ENCODE measurements around the gene GRIN1. TPM values are rescaled to one million over a fixed set of nuclear protein-coding genes. Genes with fewer than 3 reads are reported as not detected.

Gene GRIN1
- polyA plus RNA-seq, 2 of the 4 experiments (the other 2 are of a cell fraction) = 0.13 to 0.45 TPM

DNA sequence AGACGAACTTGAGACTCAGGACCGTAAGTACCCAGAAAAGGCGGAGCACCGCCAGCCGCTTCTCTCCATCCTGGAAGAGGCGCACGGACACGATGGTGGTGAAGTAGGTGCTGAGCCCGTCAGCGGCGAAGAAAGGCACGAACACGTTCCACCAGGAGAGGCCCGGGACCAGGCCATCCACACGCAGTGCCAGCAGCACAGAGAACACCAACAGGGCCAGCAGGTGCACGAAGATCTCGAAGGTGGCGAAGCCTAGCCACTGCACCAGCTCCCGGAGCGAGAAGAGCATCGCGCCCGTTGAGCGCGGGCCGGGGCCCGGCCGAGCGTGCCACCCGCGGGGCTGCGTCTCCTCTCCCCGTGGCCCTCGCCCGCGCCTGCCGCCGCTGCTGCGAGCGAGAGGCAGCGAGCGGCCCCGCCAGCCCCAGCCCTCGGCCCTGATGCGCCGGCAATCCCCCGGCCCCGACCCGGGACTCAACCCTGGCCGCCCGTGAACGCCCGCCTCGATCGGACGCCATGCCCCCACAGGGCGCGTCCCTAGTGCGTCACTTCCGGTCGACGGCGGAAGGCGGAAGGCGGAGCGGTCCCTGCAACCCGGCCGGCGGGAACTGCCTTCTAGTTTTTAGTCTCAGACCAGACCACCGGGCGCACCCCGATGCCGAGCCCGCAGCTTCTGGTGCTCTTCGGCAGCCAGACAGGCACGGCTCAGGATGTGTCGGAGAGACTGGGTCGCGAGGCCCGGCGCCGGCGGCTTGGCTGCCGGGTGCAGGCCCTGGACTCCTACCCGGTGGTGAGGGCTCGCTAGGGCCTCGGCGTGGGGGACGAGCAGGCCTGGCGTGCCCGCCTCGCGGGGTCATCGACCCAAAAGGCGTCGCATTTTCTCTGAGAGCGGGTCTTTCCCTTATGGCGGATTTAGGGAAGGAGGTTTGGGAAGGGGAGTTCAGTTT, 66.4 kb downstream of the GRIN1 start, which contains the start of the genes NDOR1 and TMEM203 (continued):
- TF ChIP-seq ATOH8 (CRISPR knock-in tag; IDR thresholded peaks at IDR 0.05; ENCODE audit: low read depth) = no peak
- no peak for TF ChIP-seq NR3C1 (IDR thresholded peaks at IDR 0.05)
- TF ChIP-seq ESRRA (IDR thresholded peaks at IDR 0.05; ENCODE audit: borderline replicate concordance, low read length) = 0 out of 2 replicates have a peak, but pooled peaks have one; percentile 9
- no peak for TF ChIP-seq HES2 (IDR thresholded peaks at IDR 0.05)
- no peak for TF ChIP-seq RARB (CRISPR knock-in tag; IDR thresholded peaks at IDR 0.05)
- no peak for TF ChIP-seq ZC3H11A (IDR thresholded peaks at IDR 0.05)
- peak; percentile 57; the same call in 1 of the 2 replicates for TF ChIP-seq PHF8 (IDR thresholded peaks at IDR 0.05; ENCODE audit: borderline replicate concordance, low read depth)
- no peak for TF ChIP-seq CHD2 (IDR thresholded peaks at IDR 0.05; ENCODE audit: low read length, partially characterized antibody)
- no peak for TF ChIP-seq RCOR1 (IDR thresholded peaks at IDR 0.05; ENCODE audit: low read depth, low read length)
- TF ChIP-seq HOXB5 (CRISPR knock-in tag; IDR thresholded peaks at IDR 0.05) = 0 out of 2 replicates have a peak, but pooled peaks have one; percentile 20
- no peak for TF ChIP-seq JUNB (IDR thresholded peaks at IDR 0.05)
- TF ChIP-seq FOXS1 (CRISPR knock-in tag; IDR thresholded peaks at IDR 0.05) = no peak
- TF ChIP-seq MAX (IDR thresholded peaks at IDR 0.05) = peak; percentile 86
- TF ChIP-seq TP53 (CRISPR knock-in tag; IDR thresholded peaks at IDR 0.05) = no peak

- POLR2A ChIA-PET = interaction anchor here (1.1 to 1.5 kb wide), 2 partner anchors 18 to 34 kb away, joined by 3 to 5 read pairs; partner anchors contain the start of genes SSNA1 and TUBB4B
- Histone ChIP-seq H3K4me2 (peak overlapping the region; percentile 86), H3K4me1 (peaks cover 24% of the 10 kb centered on the region), H3K27ac (peak overlapping the region in 1 of 2 experiments; percentile 97; a peak in 3 of 6 replicates), H3K4me3 (peak overlapping the region; percentile 93), H3K9me3 (no peaks in the 10 kb centered on the region)
- DNase-seq (ENCODE audit: low read depth in 1 of 2, low spot score in 1 of 2) = no peak
- ATAC-seq = no peak
- FAIRE-seq = no peak
- WGBS (ENCODE audit: missing lambda C conversion rate) = 65% methylated on average over 7 of the region's 7 CpGs
- TF ChIP-seq MAZ (IDR thresholded peaks at IDR 0.05; ENCODE audit: borderline replicate concordance, low read depth, low read length) = no peak
- TF ChIP-seq CBX2 (IDR thresholded peaks at IDR 0.05; ENCODE audit: borderline replicate concordance, low read depth) = no peak
- TF ChIP-seq MAFK (IDR thresholded peaks at IDR 0.05; ENCODE audit: partially characterized antibody) = no peak
- TF ChIP-seq HOXB5 (CRISPR knock-in tag; IDR thresholded peaks at IDR 0.05) = no peak
- TF ChIP-seq NPAS2 (CRISPR knock-in tag; IDR thresholded peaks at IDR 0.05; ENCODE audit: borderline replicate concordance) = no peak
- TF ChIP-seq, protein P1, sequence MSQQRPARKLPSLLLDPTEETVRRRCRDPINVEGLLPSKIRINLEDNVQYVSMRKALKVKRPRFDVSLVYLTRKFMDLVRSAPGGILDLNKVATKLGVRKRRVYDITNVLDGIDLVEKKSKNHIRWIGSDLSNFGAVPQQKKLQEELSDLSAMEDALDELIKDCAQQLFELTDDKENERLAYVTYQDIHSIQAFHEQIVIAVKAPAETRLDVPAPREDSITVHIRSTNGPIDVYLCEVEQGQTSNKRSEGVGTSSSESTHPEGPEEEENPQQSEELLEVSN (IDR thresholded peaks at IDR 0.05; ENCODE audit: borderline replicate concordance, low read depth) = no peak
- TF ChIP-seq, protein P2, sequence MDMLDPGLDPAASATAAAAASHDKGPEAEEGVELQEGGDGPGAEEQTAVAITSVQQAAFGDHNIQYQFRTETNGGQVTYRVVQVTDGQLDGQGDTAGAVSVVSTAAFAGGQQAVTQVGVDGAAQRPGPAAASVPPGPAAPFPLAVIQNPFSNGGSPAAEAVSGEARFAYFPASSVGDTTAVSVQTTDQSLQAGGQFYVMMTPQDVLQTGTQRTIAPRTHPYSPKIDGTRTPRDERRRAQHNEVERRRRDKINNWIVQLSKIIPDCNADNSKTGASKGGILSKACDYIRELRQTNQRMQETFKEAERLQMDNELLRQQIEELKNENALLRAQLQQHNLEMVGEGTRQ (IDR thresholded peaks at IDR 0.05) = no peak
- no peak for TF ChIP-seq HOXB13 (CRISPR knock-in tag; IDR thresholded peaks at IDR 0.05; ENCODE audit: low read depth)
- no peak for TF ChIP-seq JUN (IDR thresholded peaks at IDR 0.05)
- TF ChIP-seq RCOR1 (IDR thresholded peaks at IDR 0.05; ENCODE audit: low read depth, low read length) = no peak
- no peak for TF ChIP-seq ZFP36 (IDR thresholded peaks at IDR 0.05; ENCODE audit: borderline replicate concordance, partially characterized antibody)
- no peak for TF ChIP-seq TP53 (CRISPR knock-in tag; IDR thresholded peaks at IDR 0.05)
- TF ChIP-seq EHMT2 (IDR thresholded peaks at IDR 0.05; ENCODE audit: low read depth) = no peak
- TF ChIP-seq KDM1A (IDR thresholded peaks at IDR 0.05; ENCODE audit: low read depth) = no peak
- TF ChIP-seq KDM5A (IDR thresholded peaks at IDR 0.05) = no peak
- CTCF ChIA-PET = interaction anchor here (0.9 to 4.0 kb wide), 6 partner anchors 12 to 65 kb away, joined by 3 to 24 read pairs (median 6); partner anchors contain the start of genes ANAPC2, RNF224 and SSNA1
Observed at GRCh38 chr9:137206602-137207001, 67.6 kb downstream of the GRIN1 start.
